ENCODE results near the gene DBX1. TPM values are rescaled to one million over a fixed set of nuclear protein-coding genes. Genes with fewer than 3 reads are reported as not detected.

The DBX1 gene
- total and polyA plus RNA-seq, 2 of the 13 experiments (the other 11 are each of a cell fraction or from before 2014, with no cell fraction given) = not detected

DNA sequence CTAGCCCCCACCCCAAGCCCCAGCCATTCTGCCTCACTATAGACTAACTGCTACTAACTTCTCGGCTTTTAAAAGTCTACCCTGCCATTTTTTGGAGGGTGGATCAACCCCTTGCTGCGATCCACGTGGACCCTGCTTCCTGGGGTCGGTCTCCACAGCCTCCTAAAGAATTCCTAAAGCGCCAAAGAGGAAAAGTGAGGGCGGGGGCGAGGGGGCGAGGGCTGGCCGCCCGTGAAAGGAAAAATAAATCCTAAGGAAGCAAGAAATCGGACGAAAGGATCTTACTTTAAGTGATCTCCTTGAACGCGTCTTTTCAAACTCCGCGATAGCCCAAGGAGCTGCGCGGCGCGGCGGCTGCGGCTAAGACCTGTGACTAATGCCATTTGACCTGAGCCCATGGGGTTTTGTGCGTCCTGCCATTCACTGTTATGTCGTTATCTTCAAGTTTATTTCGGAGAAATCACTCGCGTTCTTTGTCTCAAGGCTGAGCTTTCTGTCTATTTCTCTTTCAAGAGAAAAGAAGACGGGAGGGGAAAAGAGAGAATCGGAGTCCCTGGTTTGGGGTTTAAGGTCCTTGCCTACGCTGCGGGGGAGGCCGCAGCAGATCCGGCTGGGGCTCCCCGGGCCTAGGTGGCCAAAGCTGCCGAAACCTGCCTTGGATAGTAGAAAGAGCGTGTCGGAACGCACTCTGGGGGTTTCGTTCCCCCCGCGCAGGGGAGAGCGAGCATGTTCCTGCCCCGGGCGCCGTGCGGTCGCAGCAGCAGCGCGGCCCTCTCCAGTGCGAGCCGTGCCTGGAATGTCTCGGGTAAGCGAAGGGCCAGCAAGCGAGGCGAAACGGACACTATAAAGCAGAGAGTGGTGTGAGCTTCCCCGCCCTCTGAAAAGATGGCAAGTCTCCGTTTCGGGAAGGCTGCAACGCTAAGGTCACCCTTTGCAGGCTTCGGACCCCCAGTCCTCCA is 2.8 kb upstream of the DBX1 start:
- WGBS (ENCODE audit: low lambda C conversion rate) = 45% methylated on average over 35 of the region's 61 CpGs
- TF ChIP-seq EZH2 (conservative IDR thresholded peaks at IDR 0.05; ENCODE audit: low read depth, low read length) = peak; percentile 47; the same call in 1 of the 2 replicates
- no peak for TF ChIP-seq KDM6A (CRISPR knock-in tag; IDR thresholded peaks at IDR 0.05; ENCODE audit: low read depth)
- Histone ChIP-seq H3K4me2 (ENCODE audit: low read depth, low read length) (no peak overlapping the region), H3K4me3 (replicated peaks in 1 of 3; ENCODE audit: insufficient read depth in 1 of 3, low read depth in 2 of 3, low read length in 3 of 3) (no peak overlapping the region), H2AFZ (ENCODE audit: low read length) (no peak overlapping the region), H3K9me3 (ENCODE audit: low read length) (no peaks in the 10 kb centered on the region), H4K20me1 (ENCODE audit: insufficient read depth, low read length) (no peaks in the 10 kb centered on the region), H3K27ac (ENCODE audit: extremely low read length, insufficient read depth, low read length) (no peak overlapping the region), H3K36me3 (replicated peaks in 1 of 2; ENCODE audit: control insufficient read depth in 1 of 2, insufficient read depth in 2 of 2, low read length in 2 of 2) (no peaks in the 10 kb centered on the region), H3K4me1 (ENCODE audit: insufficient read depth, low read length) (no peaks in the 10 kb centered on the region), H3K9ac (ENCODE audit: insufficient read depth, low read depth, low read length) (no peak overlapping the region), H3K27me3 (ENCODE audit: control insufficient read depth in 1 of 2, insufficient read depth in 2 of 2, low read length in 2 of 2) (peaks cover 8 to 67% of the 10 kb centered on the region in 2 experiments), H3K79me2 (ENCODE audit: insufficient read depth, low read length) (no peaks in the 10 kb centered on the region)
- intact Hi-C loops (cut with micrococcal nuclease; ENCODE audit: unreplicated experiment) (no loop called here), in situ Hi-C loops (cut with HindIII; ENCODE audit: extremely low pct_ligation_motif_present, low pct_unique_long_range_greater_than_20kb) (no loop called here)
- ChIA-PET POLR2A (no interaction called here), CTCF (ENCODE audit: low intra/inter-chr PET ratio, low total read pairs) (no interaction called here)
- no peak for DNase-seq (ENCODE audit: low spot score)
- BruUV-seq (replicated peaks) = no TSS peak
- ATAC-seq = peak; percentile 46; the same call in 2 of the 3 replicates
- no peak for FAIRE-seq

DNA sequence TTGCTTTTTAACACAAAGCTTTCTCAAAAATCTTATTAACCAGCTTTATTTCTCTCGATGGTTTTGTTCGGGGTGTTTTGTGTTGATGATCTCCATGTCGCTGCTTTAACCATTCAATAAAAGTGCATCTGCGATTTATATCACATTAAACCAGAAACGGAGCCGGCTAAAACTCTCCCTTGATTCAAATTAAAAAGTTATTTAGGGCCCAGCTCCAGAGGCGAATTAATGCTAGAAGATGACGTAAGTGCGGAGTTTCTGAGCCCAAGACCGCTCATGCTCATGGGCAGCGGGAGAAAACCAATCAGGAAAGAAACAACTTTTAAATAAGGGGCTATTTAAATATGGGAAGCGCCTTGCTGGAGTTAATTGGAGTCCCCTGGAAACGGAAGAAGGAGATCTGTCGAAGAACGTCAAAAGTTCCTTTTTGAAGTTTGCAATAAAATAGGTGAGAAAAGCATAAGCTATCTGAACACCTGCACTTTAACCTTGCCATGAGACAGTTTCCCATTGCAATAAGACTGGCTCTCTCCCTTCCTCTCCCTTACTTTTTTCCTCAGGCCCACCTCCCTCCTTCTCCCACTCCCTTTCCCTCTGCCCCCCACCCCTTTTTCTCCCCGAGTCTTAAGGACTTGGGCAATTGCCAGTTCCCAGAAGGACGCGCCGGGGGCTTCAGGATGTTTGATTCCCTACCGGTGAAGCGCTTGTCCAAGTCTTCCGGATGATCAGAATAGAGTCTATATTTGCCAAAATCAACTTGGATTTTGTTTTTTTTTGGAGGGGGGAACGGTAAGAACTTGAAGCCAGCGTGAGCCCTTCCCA is 1.9 kb upstream of the DBX1 start:
- Histone ChIP-seq H3K27me3 (ENCODE audit: control insufficient read depth in 1 of 2, insufficient read depth in 2 of 2, low read length in 2 of 2) (peaks cover 9 to 74% of the 10 kb centered on the region in 2 experiments), H3K9me3 (ENCODE audit: low read length) (no peaks in the 10 kb centered on the region), H3K27ac (ENCODE audit: extremely low read length, insufficient read depth, low read length) (no peak overlapping the region), H3K79me2 (ENCODE audit: insufficient read depth, low read length) (no peaks in the 10 kb centered on the region), H3K4me2 (ENCODE audit: low read depth, low read length) (no peak overlapping the region), H2AFZ (ENCODE audit: low read length) (no peak overlapping the region), H3K4me1 (ENCODE audit: insufficient read depth, low read length) (no peaks in the 10 kb centered on the region), H4K20me1 (ENCODE audit: insufficient read depth, low read length) (no peaks in the 10 kb centered on the region), H3K9ac (ENCODE audit: insufficient read depth, low read depth, low read length) (no peak overlapping the region), H3K36me3 (replicated peaks in 1 of 2; ENCODE audit: control insufficient read depth in 1 of 2, insufficient read depth in 2 of 2, low read length in 2 of 2) (no peaks in the 10 kb centered on the region), H3K4me3 (replicated peaks in 1 of 3; ENCODE audit: insufficient read depth in 1 of 3, low read depth in 2 of 3, low read length in 3 of 3) (no peak overlapping the region)
- TF ChIP-seq HNRNPK (IDR thresholded peaks at IDR 0.05; ENCODE audit: low read depth, low read length, poor library complexity, severe bottlenecking) = peak; percentile 46
- TF ChIP-seq, protein P1, sequence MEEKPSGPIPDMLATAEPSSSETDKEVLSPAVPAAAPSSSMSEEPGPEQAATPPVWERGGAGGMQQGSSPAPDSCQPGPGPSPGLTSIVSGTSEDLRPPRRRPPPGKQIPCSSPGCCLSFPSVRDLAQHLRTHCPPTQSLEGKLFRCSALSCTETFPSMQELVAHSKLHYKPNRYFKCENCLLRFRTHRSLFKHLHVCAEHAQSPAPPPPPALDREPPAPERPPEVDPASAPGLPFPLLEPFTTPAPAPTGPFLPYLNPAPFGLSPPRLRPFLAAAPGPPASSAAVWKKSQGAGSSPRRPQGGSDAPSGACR (CRISPR knock-in tag; IDR thresholded peaks at IDR 0.05) = no peak
- CTCF ChIA-PET (ENCODE audit: low intra/inter-chr PET ratio, low total read pairs) = no interaction called here
- POLR2A ChIA-PET = no interaction called here
- FAIRE-seq (no peak), DNase-seq (ENCODE audit: low spot score) (no peak), ATAC-seq (no peak)
- intact Hi-C loops (cut with micrococcal nuclease; ENCODE audit: unreplicated experiment) (no loop called here), in situ Hi-C loops (cut with HindIII; ENCODE audit: extremely low pct_ligation_motif_present, low pct_unique_long_range_greater_than_20kb) (no loop called here)
- BruUV-seq (replicated peaks) = no TSS peak
- WGBS (ENCODE audit: low lambda C conversion rate) = 17% methylated on average over 24 of the region's 24 CpGs

Measured in HepG2 (cell line).